RWPE1 (cell line): ENCODE data around the gene OR13F1.

ENCODE experiments used
- CTCF ChIA-PET: fragments of 350-600 bp; sonication (Branson Sonifier 250); formaldehyde crosslinking; extraction: SDS; loops from one replicate; lab custom pipeline; 2021; lab: Yijun Ruan, JAX
- POLR2A ChIA-PET: fragments of 400-600 bp; formaldehyde crosslinking; extraction: SDS; loops from one replicate; lab custom pipeline; 2020; ENCODE audit warnings: antibody characterized with exemption; ENCODE audit not compliant: low non-redundant PET; lab: Yijun Ruan, JAX
- DNase-seq: peaks from one replicate; pipeline ENCODE4 v3.0.0; 2012; ENCODE audit warnings: low spot score
- H3K27ac ChIP-seq: fragments of 450-650 bp; 2 replicates; pipeline ENCODE4 v1.5.1; 2017
- TF ChIP-seq, protein P1 (sequence below): fragments of 450-650 bp; conservative IDR thresholded peaks from 2 replicates; pipeline ENCODE4 v1.5.1; 2017; ENCODE audit warnings: low read depth, mild to moderate bottlenecking

The OR13F1 gene

GRCh38 chr9:104503963-104504362, at the start of gene OR13F1:
TSS of gene OR13F1 (plus strand) at chr9:104504263. CDS start at chr9:104504263, 0 bp downstream.
- POLR2A ChIA-PET, result no interaction called here

DNA sequence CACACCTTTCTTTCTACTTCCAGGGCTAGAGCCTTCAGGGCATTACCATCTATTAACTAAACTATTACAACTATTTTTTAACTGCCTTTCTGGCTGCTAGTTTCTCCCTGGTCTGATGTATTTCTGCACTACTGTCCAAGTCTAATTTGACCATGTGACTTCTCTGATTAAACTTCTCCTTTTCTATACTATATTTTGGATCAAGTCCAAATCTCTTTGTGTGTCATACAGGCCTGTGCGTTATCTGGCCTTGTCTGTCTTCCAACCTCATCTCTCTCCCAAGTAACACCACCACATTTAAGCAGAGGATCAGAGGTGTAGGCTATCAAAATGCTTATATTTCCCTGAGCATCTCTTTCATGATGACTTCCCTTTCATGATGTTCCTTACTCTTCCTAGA, 47.2 kb upstream of the OR13F1 start:
- ChIA-PET CTCF (no interaction called here), POLR2A (no interaction called here)
- no peak for DNase-seq
- H3K27ac ChIP-seq, result no peak overlapping the region
- TF ChIP-seq, protein P1, sequence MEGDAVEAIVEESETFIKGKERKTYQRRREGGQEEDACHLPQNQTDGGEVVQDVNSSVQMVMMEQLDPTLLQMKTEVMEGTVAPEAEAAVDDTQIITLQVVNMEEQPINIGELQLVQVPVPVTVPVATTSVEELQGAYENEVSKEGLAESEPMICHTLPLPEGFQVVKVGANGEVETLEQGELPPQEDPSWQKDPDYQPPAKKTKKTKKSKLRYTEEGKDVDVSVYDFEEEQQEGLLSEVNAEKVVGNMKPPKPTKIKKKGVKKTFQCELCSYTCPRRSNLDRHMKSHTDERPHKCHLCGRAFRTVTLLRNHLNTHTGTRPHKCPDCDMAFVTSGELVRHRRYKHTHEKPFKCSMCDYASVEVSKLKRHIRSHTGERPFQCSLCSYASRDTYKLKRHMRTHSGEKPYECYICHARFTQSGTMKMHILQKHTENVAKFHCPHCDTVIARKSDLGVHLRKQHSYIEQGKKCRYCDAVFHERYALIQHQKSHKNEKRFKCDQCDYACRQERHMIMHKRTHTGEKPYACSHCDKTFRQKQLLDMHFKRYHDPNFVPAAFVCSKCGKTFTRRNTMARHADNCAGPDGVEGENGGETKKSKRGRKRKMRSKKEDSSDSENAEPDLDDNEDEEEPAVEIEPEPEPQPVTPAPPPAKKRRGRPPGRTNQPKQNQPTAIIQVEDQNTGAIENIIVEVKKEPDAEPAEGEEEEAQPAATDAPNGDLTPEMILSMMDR, result no peak

More at GRCh38 chr9:104503963-104504362, at the start of gene OR13F1:
- DNase-seq, result no peak
- no peak within 1 kb of the TSS for H3K27ac ChIP-seq
- TF ChIP-seq, protein P1, result no peak
- CTCF ChIA-PET, result no interaction called here

GRCh38 chr9:104463864-104464263, 40.2 kb upstream of the OR13F1 start:
- POLR2A ChIA-PET, result no interaction called here
- CTCF ChIA-PET, result interaction anchor here (0.6 kb wide), 1 partner anchor 1177 kb away, joined by 8 read pairs; no protein-coding TSS in a partner anchor
- TF ChIP-seq, protein P1, result no peak
- no peak for DNase-seq
- H3K27ac ChIP-seq, result no peak overlapping the region

DNA sequence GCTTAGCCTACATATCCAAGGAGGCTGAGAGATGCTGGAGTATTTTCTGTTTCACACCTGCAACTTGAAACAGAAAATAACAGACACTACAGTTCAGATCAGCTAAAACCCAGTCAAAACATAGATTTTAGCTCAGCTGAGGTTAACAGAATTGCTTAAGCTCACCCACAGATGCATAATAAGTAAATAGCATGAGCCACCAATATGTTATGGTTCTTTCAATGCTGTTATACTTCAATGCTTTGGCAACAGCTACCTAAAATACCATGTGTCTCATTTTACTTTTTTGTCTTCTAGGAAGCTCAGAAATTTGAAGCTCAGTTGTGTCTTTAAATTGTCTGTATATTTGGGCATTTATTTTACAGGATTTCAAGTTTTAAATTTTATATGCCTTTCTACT, 35.8 kb upstream of the OR13F1 start:
- H3K27ac ChIP-seq, result no peak overlapping the region
- TF ChIP-seq, protein P1, result no peak
- CTCF ChIA-PET, result interaction anchor here (0.5 kb wide), 2 partner anchors 343 to 958 kb away, joined by 3 to 5 read pairs; no protein-coding TSS in a partner anchor
- POLR2A ChIA-PET, result no interaction called here
- DNase-seq, result no peak

- POLR2A ChIA-PET, result no interaction called here
- no peak for DNase-seq
- TF ChIP-seq, protein P1, result no peak
- H3K27ac ChIP-seq, result no peak overlapping the region
- CTCF ChIA-PET, result interaction anchor here (0.6 kb wide), 2 partner anchors 32 to 1414 kb away, joined by 3 read pairs; no protein-coding TSS in a partner anchor
Observed at GRCh38 chr9:104482921-104483570, 21.0 kb upstream of the OR13F1 start.

DNA sequence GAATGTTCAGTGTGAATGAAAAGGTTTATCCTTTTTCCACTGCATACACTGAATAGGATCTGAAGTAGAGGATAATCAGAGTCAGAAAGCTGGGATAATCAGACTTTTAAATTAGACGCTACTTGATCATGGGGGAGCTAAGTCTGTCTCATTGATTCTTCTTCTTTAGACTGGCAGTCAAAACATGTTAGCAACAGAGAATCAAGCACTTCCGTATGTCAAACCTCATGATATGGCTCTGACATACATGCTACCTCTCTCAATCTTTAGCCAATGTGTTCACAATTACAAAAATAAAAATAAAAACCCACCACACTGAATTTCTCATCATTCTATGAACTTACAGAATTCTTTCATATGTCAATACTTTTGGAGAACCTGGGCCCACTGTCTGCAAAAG, 19.0 kb upstream of the OR13F1 start:
- DNase-seq, result no peak
- TF ChIP-seq, protein P1, result no peak
- CTCF ChIA-PET, result interaction anchor here (1.1 kb wide), 1 partner anchor 10 kb away, joined by 9 read pairs; no protein-coding TSS in a partner anchor
- H3K27ac ChIP-seq, result no peak overlapping the region
- POLR2A ChIA-PET, result no interaction called here
